GM20431 (cell line): ENCODE results near the gene ERFL.

Experiments
- in situ Hi-C: fragments of 300-500 bp; cut with MseI, MboI; formaldehyde crosslinking; loops from one replicate; pipeline ENCODE4 v1.15.0; 2020; ENCODE audit warnings: low sequenced_read_pairs; ENCODE audit not compliant: unreplicated experiment

Gene ERFL

DNA sequence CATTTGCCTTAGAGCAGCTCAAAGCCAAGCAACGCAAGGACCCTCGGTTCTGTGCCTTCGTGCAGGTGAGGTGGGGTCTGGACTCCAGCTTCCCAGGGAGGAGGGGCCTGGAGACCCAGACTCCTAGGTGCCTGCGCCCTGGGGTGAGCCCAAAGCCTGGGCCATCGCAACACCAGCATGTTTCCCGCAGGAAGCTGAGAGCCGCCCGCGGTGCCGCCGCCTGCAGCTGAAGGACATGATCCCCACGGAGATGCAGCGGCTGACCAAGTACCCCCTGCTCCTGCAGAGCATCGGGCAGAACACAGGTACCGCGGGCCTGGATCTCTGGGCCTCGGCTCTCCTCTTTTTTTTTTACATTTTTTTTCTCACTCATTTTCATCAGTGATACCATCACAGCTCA, 25.7 kb downstream of the ERFL start:
- in situ Hi-C loops, result no loop called here

DNA sequence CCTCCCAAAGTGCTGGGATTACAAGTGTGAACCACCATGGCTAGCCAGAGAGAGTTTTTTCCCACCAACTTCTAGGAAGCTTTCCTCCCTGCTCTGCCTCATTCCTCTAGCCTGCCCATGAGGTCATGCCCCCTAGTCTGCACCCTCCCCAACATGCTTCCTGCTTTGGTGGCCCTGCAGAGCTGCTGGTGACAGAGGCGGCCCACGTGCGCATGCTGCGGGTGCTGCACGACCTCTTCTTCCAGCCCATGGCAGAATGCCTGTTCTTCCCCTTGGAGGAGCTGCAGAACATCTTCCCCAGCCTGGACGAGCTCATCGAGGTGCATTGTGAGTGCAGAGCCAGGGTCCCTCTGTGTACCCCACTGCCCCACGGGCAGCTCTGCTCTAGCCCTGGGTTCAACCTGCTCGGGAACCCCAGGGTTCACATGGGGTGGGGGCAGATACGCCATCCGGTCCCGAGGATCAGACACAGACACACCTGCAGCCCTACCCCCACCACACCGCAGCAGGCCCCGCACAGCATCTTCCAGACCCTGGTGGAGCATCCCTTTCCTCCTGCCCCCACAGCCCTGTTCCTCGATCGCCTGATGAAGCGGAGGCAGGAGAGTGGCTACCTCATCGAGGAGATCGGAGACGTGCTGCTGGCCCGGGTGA, 26.4 kb downstream of the ERFL start:
- in situ Hi-C loops, result no loop called here

DNA sequence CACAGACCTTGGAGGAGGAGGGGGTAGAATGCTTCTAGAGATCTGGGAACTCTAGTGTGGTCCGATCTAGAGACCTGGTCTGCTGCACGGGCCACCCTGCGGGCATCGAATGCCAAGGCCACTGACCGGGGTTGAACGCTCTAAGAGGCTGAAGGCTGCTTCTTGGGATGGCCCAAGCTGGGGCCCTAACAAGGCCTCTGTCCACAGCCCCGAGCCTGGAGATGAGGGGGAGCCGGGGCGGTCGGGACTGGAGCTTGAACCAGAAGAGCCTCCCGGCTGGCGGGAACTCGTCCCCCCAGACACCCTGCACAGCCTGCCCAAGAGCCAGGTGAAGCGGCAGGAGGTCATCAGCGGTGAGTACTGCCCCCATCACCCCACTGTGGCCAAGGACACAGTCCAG, 30.0 kb downstream of the ERFL start:
- in situ Hi-C loops, result no loop called here

DNA sequence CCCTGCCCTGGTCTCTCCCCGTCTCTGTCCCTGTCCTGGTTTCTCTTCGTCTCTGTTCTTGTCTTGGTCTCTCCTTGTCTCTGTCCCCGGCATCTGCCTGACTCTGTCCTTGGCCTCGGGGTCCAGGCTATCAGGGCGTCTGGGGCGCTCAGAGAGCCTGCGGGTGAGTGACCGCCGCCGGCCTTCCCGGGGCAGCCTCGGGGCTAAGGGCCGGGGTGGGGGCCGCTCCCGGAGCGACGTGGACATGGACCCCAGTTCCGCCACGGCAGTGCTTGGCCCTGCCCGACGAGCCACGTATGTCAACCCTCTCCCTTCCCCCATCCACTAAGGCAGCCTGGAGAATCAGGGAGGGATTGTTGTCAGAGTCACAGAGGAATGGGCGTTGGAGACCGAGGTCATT, 30.4 kb downstream of the ERFL start:
- in situ Hi-C loops, result no loop called here

DNA sequence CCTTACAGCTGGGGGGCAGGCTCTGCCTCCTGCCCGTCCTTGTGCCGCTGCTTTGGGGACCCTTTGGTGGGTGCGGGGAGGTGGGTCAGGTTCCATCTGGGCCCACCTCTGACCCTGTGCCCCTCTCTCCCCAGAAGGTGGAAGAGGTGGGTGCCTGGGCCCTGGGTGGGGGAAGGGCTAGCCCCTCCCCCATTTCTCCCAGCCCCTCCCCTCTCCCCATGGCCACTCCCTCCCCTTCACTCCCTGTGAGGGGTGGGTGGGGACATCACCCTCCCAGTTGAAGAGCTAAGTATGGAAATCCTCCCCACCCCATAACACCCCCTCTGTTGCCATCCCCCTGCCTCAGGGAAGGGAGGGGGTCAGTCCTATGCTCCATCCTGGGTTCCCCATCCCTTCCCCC, 31.1 kb downstream of the ERFL start:
- in situ Hi-C loops, result no loop called here

DNA sequence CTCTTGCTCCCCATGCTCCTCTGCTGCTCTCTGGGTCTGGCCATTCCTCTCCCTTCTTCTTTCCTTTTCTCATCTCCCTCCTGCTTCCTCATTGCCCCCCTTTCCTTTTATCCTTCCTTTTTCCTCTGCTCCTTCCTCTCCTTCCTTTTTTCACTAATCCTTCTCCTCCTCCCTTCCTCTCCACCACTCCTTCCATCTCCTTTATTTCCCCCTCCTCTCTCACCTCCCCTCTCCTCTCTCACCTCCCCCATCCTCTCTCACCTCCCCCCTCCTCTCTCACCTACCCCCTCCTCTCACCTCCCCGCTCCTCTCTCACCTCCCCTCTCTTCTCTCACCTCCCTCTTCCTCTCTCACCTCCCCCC, 31.7 kb downstream of the ERFL start:
- in situ Hi-C loops, result no loop called here

DNA sequence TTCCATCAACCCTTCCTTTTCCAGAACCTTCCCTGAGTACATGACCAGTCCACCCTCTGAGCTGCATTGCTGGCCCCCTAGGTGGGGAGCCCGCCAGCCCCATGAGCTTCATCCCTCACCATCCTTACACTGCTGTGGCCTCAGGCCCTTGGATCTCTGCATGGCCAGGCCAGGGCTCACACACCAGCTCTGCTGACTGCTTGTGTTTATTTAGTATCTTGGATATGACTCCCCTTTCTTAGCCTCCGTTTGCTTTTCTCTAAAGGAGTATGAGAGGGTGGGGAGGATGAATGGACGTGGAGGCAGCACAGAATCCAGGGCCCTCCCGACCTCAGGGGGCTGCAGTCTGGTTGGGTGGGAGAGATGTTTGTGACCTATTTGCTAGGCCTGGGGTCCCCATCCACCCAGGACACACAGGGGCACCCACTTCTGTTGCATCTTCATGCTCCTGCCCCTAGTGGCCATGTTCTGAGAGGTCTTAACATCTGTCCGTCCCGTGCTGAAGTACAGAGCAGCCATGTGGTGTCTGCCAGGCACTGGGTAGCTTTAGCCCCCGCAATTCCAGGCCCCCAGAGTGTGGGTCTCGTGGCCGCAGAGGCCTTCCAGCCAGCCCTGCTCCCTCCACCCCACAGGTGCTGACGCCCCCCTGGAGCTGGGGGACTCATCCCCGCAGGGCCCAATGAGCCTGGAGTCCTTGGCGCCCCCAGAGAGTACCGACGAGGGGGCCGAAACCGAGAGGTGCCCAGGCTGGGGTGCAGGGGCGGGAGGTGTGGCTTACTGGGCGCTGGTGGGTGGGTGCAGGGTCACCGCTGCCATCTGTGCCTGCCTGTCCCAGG, 32.3 kb downstream of the ERFL start:
- in situ Hi-C loops, result no loop called here

DNA sequence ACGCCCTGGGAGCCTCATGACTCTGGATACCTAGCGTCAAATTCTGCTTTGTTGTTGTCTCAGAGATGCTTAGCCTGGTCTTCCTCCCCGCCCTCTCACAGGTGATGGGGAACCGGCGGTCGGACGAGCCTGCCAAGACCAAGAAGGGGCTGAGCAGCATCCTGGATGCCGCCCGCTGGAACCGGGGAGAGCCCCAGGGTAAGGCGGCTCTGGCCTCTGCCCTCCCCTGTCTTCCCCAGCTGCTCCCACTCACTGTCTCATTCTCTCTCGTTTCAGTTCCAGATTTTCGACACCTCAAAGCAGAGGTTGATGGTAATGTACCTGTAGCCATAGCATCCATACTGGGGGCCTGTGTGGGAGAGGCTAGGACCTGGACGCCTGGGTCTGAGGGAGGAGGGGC, 33.9 kb downstream of the ERFL start:
- in situ Hi-C loops, result no loop called here

DNA sequence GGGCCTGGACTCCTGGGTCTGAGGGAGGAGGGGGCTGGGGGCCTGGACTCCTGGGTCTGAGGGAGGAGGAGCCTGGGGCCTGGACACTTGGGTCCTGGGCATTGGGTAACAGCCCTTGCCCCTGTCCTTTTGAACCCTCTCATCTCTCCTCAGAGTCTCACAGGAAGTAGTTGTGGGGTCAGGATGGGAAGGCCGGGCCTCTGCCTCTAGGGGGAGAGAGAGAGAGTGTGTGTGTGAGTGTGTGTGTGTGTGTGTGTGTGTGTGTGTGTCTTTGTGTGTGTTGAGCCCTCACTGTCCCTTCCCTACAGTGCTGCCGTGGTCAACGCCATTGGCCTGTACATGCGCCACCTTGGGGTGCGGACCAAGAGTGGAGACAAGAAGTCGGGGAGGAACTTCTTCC, 34.4 kb downstream of the ERFL start:
- in situ Hi-C loops, result no loop called here

DNA sequence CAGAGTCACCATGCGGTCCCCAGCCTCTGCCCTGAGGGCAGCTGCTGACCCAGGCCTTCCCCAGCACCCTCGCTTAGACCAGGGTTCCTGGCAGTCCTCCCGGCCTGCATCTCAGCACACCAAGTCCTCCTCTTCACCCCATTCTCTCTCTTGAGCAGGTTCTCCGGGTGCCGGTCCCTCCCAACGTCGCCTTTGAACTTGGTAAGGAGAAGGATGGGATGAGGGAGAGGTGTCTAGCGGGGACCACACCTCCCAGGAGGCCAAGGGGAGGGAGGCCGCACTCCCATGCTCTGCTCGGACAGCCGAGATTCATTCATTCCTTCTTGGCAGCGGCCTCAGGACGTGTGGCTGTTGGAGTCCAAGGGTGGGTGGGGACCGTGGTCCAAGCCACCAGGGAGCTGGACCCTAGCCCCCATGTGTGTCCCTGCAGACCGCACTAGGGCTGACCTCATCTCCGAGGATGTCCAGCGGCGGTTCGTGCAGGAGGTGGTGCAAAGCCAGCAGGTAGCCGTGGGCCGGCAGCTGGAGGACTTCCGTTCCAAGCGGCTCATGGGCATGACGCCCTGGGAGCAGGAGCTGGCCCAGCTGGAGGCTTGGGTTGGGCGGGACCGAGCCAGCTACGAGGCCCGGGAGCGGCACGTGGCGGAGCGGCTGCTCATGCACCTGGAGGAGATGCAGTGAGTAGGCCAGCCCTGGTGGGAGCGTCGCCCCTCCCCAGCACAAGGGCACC, 35.9 kb downstream of the ERFL start:
- in situ Hi-C loops, result no loop called here

DNA sequence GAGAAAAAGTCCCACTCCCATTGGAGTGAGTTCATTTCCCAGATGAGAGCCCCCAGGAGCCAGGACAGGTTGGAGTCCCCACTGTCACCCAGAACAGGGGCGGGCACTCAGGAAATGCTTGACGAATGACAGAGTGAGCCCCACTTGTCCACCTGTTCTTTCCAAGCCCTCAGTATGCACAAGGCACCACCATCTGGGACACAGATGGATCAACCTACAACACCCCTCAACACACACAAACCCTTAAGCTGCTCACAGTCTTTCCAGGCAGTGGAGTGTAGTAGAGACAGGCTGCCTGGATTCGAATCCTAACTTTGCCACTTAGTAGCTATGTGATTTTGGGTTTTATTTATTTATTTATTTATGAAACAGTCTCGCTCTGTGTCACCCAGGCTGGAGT, 37.3 kb downstream of the ERFL start:
- in situ Hi-C loops, result no loop called here

DNA sequence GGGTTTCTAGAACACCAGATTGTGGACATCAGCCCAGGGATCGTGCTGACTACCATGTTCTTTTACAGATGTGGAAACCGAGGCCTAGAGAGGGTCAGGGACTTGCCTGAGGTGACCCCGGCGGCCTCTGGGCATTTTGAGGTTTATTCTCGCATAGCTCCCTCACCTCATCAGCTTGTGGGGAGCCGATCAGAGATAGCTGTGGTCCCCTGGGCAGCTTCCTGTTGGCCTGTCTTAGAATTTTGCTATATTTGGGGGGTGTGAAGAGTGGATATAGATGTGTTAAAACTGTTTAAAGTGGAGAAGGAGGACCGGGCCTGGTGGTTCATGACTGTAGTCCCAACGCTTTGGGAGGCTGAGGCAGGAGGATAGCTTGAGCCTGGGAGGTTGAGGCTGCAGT, 38.4 kb downstream of the ERFL start:
- in situ Hi-C loops, result no loop called here

DNA sequence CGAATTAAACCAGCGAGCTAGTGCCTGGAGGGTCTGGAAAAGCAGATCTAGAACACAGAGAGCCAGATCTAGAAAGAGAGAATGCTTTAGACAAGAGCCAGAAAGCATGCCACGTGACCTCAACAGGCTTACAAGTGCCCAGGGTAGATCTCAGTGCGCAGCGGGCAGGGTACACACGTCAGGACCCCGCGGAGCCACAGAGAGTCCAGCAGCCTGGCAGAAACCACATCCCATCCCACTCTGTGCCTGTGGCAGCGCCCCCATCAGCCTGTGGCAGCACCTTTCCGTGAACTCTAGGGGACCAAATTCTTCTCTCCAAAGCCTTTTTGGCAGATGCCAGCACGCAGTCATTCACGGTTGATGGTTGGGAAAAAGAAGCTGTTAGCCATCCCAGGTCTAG, 39.3 kb downstream of the ERFL start:
- in situ Hi-C loops, result no loop called here

DNA sequence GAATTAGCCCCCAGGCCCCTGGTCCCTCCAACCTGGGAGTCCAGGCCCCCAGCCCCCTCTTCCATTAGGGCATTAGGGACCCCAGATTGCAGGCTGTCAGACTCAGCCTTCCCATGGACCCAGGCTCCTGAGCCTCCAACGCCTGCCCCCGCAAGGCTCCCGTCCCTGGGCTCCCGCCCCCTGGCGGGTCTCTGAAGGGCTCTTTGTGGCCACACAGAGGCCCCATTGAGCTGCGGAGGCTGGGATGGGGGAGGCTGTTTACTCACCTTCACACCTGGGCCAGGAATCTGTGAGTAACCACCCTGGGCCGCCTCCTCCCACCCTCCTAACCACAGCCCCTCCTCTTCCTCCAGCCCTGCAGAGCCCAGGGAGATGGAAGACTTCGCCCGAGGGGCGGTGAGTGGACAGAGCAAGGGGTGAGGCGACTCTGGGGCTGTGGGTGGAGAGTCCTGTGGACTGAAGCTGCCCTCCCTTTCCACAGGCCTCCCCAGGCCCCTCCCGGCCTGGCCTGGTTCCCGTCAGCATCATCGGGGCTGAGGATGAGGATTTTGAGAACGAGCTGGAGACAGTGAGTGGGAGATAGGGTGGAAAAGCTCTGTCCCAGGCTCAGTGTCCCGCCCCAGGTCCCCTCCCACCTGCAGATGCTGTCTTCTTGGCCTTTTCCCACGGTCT, 40.4 kb downstream of the ERFL start:
- in situ Hi-C loops, result no loop called here

DNA sequence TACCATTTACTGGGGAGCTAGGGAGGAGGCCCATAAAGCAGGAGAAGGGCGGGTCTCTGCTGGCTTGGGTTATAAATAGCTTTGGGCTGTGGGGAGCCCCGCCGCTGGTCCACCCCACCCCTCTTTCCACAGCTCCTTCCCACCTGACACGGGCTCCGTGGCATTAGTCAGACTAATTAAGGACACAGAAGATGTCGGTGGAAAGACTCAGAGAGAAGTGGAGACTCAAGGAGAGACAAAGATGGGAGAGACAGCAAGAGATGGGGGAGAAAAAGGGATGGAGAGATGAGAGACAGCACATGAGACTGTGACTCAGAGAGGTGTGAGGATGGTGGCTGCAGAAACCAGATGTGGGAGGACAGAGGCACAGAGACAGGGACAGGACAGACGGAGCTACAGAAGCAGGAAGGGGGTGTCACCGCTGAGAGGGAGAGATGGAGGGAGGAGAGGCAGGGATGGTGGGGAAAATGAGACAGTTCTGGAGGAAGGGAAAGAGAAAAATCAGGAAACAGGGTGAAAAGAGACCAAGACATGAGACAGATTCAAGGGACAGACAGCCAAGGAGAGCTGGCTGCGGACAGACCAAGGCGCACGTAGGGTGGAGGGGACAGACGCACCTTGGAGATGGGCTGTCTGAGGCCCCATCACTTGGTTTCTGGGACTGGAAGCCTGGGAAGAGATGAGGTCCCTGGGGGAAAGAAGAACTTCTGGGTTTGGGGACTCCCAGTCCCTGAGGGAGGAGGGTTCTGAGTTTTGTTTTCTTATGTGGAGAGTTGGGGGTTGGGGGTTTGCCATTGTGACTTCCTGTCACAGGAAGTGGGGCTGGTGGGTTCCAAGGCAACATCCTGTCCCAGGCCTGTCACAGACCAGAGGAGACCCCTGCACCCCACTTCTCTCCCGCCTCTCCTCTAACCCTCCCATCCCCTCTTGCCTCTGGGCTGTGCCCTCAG, 41.2 kb downstream of the ERFL start:
- in situ Hi-C loops, result no loop called here

DNA sequence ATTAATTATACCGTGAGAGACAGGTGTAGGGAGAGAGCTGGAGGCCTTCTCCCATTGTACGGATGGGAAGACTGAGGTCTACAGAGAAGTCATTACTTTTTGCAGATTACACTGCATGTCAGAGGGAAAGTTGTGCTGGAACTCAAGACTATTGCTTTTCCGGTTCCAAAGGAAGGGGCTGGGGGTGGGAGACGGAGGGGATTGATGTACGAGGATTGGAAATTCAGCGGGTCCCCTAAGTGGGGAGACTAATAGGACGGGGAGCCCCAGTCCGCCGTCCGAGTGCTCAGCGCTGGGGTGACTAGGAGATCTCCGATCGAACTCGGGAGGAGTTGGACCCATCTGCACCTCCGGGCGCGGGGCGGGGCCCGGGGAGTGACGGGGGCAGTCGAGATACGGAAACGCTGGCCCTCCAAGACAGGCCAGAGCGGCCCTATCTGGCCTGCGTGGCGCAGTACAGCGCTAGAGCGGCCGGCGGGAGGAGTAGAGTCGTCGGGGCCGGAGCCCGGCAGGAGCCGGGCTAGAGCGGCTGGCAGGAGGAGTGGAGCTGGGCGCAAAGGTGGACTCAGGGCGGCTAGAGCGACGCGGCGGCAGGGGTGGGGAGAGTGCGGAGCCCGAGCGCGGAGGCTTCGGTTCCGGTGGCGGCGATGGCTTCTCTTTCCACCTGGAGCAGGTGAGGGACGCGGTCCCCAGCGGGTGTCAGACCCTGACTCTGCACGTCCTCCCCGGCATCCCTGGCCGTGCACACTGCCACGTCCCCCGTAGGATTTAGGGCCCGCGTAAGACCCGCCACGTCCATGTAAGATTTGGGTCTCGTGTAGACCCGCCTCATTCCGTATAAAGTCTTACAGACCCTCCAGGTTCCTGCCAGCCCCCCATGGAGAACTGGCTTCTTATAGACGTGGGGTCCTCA, 44.2 kb downstream of the ERFL start:
- in situ Hi-C loops, result no loop called here

DNA sequence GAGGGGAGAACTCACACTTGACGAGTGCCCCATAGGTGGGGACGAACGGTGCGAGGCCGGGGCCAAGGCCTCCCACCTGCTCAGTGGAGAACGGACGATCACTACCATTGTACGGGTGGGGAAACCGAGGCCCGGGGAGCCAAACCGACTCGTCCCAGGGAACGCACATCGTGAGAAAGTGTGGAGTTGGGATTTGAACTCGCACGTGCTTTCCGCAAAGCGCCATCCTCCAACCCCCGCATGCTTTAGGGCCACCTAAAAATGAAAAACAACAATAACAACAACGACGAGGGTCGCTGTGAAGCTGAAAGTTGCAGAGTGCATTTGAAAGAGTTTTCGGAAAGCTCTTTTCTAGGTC, 44.8 kb downstream of the ERFL start:
- in situ Hi-C loops, result no loop called here

DNA sequence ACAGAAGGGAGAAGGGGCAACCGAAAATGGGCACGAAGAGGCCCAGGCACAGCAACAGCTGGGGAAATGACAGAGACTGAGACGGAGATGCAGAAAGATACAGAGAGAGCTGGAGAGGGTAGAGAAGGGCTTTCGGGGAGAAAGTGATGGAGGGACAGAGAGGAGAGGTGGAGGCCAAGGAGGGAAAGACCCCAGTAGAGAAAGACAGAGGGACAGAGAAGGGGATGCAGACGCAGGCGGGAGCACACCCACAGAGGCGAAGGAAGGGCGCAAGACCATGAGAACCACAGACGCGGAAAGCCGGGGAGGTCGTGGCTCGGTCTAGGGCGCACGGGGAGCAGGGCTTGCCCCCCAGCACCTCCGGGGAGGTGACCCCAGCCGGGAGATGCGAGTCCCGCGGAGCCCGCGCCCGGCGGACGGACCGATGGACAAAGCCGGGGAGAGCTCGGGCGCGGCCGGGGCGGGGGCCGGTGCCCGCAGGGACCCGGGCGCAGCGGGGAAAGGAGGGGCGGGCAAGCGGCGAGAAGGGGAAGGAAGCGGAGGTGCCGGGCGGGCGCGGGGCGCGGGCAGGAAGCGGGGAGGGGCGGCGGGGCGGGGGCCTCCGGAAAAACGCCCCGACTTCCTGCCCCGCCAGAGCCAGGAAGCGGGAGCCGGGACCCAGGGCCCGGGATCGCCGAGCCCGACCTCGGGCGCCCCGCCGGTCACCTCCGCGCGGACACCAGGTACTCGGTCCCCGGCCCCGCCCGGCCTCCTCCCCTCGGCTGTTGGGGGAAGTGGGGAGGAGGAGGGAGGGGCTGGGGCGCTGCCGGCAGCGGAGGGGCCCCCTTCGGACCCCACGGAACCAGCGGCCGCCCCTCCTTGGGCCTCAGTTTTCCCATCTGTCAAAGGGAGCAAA, 45.4 kb downstream of the ERFL start, which contains the start of gene ARHGEF1:
TSS of gene ARHGEF1 (plus strand) at position 617 of the 895 bp plus-strand sequence. CDS start 4,899 bp downstream, outside the sequence.
- in situ Hi-C loops, result no loop called here
